NCI-H1694 (cell line): ENCODE measurements around the gene MAP3K9.
"Not testable (repeated sequence)": the region's sequence is repeated elsewhere in the genome, so short reads cannot be mapped to it uniquely, and the experiment has no call there.

Source experiments
- DNase-seq: peaks from one replicate; lab custom pipeline; 2025; lab: John Stamatoyannopoulos, UW

Gene MAP3K9

DNA sequence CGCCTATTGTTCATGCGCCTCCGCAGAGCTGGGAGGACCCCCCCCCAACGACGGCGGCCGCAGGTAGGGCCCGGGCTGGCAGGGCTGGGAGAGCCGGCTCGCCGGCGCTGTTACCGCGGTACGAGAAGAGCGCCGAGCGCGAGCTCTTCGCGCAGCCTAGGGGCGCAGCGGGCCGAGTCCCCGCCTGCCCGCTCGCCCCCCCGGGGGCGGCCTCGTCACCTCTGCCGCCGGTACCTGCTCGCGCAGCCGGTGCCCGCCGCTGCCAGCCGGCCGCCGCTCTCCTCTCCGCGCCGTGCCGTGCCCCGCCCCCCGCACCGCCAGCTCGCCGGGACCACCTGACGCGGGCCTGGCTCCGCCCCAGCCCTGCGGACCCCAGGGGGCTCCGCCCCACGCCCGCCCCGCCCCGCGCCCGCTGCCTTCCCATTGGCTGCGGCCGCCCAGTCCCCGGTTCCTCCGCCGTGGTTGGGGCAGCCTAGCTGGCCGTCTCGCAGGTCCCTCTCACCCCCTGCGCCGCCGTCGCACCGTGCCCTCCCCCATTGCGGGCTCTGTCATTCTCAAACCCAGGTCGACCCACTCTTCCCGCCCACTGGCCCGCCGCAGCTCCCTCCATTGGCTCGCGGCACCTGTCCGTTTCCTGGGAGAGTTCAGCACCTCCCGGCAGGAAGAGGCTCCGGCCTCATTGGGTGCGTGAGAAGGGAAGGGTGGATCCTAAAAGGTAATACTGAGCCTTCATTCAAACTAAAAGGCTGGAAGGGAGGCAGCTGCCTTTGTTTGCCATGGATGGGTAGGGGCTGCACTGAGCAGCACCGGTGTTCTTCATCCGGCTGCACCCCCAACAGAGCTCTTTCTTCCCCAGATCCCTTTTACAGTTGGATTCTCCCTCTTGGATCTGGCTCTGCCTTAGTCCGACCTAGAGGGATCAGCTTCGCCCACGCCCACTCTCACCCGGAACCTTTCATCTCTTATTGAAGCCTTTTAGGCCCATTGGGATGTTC is at the start of gene MAP3K9:
Gene MAP3K9 (minus strand): TSS at position 289 of the 995 bp plus-strand sequence. CDS start 342 bp downstream, outside the sequence.
- DNase-seq, result peak; percentile 99

DNA sequence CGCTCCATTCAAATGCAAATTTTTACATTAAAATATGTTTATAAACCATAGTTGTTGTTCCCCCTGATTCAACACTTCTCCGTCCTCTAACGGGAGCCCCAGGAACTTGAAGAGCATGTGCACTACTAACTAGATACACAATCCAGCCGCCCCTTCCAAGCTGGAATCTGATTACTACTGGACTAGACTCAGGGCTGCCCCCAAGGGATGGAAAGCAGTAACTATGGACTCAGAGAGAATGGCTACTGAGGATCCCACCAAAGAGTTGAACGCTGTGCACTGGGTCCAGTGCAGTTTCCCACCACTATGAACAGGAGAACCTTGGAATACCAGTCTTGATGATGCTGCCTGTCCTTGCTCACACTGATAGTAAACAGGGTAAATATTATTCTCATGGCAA is 49.3 kb upstream of the MAP3K9 start:
- no peak for DNase-seq

DNA sequence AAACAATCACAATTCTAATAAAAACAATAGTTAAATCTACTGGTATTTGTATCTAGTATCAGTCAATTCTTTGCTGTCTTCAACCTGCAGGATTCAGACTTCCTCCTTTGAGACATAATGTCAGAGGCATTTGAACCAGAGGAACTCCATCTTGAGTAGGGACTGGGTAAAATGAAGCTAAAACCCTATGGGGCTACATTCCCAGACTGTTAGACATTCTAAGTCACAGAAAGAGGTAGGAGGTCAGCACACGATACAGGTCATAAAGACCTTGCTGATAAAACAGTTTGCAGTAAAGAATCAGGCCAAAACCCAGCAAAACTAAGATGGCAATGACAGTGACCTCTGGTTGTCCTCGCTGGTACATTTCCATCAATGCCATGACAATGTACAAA is 48.2 kb upstream of the MAP3K9 start:
- no peak for DNase-seq

DNA sequence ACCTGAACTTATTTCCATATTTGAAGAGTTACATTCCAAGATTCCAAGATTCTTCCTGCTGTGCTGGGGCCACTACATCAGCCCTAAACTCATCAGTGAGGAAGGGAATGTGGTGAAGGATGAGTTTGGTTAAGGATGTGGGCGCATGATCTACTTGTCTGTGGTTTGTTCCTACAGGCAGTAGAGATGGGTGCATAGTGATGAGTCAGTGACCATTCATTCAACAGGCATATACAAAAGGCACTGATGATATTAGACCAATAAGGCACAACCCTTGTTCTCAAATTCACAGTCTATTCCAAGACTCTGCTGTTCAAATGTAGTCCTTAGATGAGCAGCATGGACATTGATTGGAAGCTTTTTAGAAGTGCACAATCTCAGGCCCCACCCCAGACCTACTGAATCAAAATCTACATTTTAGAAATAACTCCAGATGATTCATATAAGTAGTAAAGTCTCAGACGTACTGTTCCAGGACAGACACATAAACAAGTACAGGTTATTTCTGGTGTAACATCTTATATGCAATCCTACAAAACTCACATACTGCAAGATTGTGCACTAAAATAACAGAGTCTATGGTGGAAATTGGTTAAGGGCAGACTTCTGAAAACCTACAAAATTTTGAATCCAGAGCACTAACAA is 47.7 kb upstream of the MAP3K9 start:
- no peak for DNase-seq

DNA sequence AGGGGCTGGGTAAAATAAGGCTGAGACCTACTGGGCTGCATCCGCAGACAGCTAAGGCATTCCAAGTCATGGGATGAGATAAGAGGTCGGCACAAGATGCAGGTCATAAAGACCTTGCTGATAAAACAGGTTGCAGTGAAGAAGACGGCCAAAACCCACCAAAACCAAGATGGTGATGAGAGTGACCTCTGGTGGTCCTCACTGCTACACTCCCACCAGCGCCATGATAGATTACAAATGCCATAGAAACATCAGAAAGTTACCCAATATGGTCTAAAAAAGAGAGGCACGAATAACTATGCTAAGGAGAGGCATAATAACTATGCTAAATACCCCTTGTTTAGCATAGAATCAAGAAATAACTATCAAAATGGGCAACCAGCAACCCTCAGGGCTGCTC is 46.2 kb upstream of the MAP3K9 start:
- no peak for DNase-seq

DNA sequence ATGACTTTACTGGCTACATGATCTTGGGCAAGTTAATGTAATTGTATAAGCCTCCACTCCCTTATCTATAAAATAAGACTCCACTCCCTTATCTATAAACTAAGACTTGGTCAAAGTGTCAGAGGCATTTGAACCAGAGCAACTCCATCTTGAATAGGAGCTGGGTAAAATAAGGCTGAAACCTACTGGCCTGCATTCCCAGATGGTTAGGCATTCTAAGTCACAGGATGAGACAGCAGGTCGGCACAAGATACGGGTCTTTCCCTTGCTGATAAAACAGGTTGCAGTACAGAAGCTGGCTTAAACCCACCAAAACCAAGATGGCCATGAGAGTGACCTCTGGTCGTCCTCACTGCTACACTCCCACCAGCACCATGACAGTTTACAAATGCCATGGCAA is 44.3 kb upstream of the MAP3K9 start:
- DNase-seq, result not testable (repeated sequence)

DNA sequence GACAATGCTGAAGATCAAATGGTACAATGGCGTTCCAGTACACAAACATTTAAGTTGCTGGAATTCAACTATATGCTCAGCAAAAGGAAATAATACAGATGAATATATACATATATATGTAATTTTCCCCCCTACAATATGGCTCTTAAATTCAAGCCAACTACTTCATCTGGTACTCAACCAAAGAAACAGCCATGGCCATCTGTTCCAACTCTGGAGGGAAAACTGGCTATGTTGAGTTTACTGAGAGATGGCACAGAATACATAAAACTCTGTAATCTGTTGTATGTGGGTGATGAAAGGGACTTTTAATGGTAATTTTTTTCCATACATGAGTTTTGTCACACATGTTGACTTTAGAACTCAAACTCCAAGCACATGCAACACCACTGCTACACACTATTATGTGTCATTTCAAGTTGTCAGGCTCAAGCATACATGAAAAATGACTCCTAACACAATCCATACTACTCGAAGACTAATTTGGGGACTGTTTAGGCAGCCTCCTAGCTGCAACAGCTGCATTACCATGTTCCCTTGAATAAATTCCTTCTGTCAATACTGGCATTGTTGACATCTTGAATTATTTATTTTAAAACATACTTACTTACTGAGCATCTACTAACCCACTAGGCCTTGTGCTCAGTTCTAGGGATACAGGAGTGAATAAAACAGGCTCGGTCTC is 38.2 kb upstream of the MAP3K9 start:
- peak; percentile 94 for DNase-seq

DNA sequence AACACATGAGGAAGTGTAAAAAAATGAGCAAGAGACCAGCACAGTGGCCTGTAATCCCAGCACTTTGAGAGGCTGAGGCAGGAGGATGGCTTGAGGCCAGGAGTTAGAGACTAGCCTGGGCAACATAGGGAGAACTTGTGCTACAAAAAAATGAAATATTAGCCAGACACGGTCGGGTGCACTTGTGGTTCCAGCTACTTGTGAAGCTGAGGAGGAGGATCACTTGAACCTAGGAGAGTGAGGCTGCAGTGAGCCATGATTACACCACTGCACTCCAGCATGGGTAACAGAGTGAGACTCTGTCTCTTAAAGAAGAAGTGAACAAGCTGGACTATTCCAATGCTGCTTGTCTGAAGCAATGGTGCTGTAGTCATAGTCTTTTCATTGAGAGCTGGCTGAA is 36.3 kb upstream of the MAP3K9 start:
- no peak for DNase-seq

DNA sequence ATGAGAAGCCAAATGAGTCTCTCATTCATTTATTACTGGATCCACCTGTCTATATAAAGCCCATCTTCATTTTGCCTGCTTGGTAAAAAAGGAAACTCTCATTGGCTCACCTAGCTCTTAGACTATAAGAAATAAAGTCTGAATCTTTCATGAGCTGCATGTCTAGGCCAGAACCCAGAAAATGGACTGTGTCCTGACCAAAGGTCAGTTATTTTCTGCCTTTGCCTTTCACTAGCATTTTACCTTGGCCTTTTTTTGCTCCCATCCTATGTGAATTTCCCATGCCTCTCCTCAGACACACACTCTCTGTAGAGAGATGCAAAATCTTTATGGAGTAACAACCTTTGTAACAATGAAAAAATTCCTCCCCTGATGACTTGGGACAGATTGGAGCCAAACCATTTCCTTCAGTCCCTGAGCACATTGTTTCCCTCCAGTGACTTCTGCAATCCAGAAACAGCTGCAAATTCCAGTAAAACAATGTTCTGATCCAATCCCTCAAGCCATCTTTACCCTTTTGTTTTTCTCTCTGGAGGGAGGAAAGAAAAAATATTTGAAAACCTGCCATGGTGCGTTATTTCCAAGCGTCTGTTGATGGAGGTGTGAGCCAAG is 33.6 kb upstream of the MAP3K9 start:
- no peak for DNase-seq

DNA sequence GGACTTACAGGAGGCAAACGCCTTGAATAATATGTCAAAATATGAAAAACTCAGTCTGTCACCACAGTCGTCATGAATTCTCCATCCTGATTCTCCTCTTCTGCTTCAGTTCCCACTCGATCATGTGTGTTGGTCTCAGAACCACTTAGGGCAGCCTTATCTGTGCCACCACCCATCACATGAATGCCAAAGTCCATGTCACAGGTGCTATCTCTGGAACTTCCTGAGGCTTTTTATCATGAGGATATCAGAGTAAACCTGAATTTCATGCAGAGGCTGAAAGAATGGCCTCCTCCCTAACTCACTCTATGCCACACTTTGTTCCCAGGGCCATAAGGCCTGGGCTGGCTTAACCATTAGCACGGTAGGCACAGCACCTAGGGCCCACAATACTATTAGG is 28.8 kb upstream of the MAP3K9 start:
- DNase-seq, result no peak

DNA sequence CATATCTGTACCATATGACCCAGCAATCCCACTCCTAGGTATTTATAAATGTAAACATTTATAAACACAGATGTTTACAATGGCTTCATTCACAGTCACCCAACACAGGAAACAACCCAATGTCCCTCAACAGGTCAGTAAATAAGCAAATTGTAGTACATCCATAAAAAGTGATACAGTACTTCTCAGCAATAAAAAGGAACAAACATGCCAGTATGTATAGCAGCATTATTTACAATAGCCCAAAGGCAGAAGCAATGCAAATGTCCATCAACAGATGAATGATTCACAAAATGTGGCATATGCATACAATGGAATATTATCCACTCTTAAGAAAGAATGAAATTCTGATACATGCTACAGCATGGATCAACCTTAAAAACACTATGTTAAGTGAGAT is 27.6 kb upstream of the MAP3K9 start:
- DNase-seq, result no peak

DNA sequence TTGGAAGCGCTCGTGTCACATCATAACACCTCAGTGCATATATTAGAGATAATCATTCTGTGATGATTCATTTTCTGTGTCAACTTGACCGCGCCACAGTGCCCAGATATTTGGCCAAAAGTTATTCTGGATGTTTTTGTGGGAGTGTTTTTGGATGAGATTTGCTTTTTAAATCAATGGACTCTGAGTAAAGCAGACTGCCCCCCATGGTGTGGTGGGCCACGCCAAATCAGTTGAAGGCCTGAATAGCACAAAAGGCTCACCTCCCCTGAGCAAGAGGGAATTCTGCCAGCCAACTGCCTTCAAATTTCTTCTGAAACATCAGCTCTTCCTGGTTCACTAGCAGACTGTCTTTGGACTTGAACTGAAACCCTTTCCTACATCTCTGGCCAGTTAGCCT is 24.6 kb upstream of the MAP3K9 start:
- no peak for DNase-seq

DNA sequence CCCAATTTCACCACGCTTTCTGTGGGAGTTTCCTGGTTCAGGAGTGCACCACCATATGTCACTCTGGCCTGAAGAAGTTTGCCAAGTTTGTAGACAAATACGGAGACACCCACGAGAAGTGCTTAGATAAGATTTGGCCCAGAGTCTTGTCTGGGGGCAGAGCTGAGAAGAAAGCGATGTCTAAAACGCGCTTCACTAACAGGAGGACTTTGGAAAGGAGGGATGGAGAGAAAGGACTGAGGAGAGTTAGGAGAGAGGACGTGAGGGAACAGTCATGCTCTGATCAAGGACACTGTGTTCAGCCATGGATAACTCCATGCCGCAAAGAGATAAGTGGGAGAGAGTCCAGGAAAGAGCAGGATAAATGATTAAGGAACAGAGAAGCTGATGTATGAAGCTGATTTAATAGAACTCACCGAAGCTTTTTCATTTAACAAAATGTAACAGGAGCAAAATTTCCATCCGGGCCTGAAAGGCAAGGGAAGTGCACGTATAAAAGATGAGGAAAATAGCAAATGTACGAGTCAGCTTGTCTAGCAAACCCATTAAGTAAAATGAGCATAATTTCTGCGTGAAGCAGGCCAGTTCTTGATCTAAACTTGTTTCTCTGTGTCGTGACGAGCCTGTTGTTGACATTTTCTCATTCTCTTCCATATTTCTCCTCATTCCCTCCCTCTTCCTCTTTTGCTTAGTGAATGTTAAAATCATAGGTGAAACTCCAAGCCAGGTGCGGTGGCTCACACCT is 23.4 kb upstream of the MAP3K9 start:
- DNase-seq, result no peak

DNA sequence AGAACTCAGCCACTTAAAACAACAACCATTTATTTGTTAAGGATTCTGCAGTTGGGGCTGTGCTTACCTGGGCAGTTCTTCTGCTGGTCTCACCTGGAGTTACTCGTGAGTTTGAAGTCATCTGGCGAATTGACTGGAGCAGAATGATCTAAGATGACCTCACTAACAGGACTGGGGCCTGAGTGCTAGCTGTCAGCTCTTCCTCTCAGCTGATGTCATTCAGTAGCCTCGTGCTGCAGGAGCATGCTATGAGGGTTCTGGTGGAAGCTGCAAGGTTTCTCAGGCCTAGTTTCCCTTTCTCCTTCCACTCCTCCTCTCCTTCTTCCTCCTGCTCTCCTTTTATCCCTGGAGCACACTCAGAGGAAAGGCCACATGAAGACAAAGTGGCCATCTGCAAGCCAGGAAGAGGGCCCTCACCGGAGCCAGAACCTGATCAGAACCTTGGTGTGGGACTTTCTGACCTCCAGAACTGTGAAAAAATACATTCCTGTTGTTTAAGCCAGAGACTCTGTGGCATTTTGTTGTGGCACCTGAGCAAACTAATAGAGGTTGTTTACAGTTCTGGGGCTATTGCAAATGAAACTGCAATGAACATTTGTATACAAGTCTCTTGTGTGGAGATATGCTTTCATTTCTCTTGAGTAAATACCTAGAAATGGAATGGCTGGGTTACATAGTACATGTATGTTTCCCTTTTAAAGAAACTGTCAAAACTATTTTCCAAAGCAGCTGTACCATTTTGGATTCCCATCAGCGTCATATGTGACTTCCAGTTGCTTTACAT is 21.9 kb upstream of the MAP3K9 start:
- no peak for DNase-seq

DNA sequence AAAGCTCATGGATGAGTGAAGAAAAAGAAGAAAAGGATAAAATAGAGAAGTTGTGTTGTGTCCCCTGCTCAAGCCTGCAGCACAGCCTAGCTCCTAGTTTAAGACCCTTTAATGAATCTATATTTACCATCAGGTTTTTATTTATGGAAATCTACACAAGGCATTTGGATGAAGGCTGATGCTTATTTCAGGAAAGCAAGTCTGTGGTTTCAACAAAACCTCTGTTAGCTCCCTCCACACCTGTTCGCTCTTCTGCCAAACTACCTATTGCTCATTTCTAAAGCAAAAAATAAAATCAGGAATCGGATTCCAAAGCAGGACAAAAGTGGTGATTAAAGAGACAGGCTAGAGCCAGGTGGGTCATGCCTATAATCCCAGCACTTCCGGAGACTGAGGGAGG is 18.9 kb upstream of the MAP3K9 start:
- DNase-seq, result no peak

DNA sequence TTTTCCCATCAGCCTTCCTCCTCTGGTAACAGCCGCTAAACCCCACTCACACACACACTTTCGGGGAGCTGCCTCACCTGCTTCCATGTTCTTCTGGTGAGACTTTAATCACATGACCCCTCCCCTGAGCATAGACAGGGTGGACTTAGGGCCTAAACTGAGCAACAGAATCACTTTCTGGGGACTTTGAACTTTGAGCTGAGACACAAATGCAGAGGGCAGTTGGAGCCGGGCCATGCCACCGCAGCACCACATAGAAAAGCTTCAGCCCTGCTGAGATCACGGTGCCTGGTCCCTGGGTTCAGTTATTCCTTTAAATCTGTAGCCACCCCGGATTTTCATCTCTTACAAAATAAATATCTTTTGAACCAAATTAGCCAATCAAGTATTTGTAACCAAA is 18.4 kb upstream of the MAP3K9 start:
- DNase-seq, result no peak

DNA sequence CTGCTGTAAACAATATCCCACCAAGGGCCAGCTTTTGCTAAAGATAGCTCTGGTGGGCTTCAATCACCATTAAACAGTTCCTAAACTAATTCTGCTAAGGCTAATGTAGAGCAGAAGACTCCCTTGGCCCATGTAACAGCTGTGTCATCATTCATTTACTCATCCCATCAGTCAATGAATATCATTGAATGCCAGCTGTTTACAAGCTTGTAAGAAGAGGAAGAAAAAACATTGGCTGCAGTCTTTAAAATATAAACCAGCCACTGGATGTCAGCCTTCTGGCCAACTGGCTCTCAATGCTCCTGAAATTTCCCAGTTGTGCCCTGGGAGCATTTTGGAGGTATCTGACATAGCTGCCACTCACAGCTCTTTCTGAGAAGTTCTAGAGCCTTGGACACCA is 18.0 kb upstream of the MAP3K9 start:
- peak; percentile 95 for DNase-seq

DNA sequence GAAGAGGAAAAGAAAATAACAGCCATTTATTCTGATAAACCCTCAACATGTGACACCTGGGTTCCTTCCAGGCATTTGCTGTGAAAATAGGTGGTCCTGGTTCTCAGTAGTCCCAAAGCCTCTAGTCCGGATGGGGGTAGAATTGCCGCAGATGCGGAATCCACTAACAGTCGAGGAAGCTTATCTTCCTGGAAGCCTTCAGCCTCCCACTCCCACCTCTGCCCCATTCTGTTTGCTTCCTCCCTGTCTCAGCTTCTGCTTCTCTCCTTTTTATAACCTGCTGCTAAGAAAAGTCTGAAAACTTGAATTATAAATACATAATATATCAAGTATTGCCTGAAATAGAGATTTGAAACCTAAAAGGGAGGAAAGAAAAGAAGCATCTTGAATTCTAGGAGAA is 14.0 kb upstream of the MAP3K9 start:
- DNase-seq, result no peak

DNA sequence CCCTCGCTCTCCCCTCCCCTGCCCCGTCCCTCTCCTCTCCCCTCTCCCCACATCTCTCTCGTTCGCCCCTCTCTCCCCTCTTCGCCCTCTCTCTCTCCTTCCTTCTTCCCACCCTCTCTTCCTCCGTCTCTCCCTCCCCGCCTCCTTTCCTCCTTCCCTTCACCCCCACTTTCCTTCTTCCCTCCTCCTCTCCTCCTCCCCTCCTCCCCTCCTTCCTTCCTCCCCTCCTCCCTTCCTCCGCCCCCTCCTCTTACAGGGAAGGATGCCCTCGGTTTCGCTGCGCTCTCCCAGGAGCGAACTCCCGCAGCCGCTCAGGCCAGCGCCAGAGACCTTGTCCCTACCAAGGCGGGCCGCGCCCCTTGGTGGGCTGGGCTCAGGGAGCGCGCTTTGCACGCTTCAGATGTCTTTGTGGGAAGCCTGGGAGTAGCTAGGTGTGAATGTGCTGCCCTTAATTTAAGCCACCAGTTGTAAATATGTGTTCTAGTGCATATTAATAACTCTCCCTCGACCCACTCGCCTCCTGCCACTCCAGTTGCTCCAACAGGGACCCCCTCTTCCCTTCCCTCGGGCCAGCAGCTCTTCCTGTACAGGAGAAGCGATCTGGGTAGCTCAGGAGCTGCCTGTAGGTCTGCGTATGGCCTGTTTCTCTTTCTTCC is 13.3 kb upstream of the MAP3K9 start:
- peak; percentile 63 for DNase-seq
